NOMO-1 treated with dmso at 0.1 percent for 144 hours (cell line): ENCODE data around the gene MAP1A.

Experiments
- DNase-seq: peaks from one replicate; lab custom pipeline; 2025; ENCODE audit not compliant: unreplicated experiment; lab: John Stamatoyannopoulos, UW

Gene MAP1A

GRCh38 chr15:43517354-43518196 lies at the start of gene MAP1A:
Gene MAP1A (plus strand): TSS chr15:43517608. CDS start chr15:43521474, 3,866 bp downstream.
- DNase-seq: no peak

DNA sequence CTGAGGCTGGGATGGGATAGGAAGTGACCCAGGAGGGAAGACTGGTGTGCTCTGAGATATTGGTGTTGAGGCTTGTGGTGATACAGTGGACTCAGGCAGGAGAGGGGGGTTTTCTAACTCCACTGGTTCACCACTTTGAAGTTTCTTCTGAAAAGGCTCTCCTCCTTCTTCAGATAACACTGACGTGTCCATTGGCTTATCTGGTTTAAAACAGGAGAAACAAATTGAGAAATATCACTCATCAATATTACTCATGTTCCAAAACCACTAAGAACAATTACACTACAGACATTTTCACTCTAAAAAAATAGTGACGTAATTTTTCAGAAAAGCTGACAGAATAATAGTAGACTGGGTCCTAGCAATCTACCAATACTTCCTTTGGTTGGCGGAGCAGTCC lies 47.5 kb upstream of the MAP1A start:
- DNase-seq: no peak

DNA sequence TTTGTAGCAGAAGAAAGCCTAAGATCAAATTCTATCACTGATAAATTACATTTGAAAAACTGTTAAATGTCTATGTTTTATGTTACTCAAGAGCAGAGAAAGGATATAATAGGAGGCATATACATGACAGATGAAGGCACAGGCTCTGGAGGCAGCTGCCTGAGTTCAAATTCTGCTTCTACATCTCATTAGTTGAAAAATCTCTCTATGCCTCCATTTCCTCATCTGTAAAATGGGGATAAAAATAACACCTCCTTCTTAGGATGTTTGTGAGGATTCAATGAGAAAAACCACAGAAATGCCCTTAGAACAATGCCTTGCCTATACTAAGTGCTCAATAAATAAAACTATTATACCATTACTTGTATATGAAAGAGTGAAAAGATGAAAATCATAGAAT lies 45.4 kb upstream of the MAP1A start:
- no peak for DNase-seq

DNA sequence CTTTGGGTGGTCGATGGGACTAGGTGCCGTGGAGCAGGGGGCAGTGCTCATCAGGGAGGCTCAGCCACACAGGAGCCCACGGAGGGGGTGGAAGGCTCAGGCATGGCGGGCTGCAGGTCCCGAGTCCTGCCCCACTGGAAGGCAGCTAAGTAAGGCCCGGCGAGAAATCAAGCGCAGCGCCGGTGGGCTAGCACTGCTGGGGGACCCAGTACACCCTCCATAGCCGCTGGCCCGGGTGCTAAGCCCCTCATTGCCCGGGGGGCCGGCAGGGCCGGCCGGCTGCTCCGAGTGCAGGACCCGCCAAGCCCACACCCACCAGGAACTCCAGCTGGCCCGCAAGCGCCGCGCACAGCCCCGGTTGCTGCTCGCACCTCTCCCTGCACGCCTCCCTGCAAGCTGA lies 43.5 kb upstream of the MAP1A start:
- DNase-seq: no peak

- DNase-seq: no peak
Measured at GRCh38 chr15:43483297-43484128, 33.9 kb upstream of the MAP1A start.

DNA sequence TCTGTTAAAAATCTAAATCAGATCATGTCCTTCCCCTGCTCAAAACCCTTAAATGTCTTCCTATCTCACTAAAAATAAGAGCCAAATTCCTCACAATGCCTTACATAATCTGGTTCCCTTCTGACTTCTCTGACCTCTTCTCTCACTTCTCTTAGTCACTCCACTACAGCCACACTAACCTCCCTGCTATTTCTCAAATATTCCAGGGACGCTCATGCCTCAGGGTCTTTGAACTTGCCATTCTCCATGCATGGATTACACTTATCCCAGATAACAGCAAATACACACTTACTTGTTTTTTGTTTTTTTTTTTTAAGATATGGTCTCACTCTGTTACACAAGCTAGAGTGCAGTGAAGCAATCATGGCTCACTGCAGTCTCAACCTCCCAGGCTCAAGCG lies 33.0 kb upstream of the MAP1A start:
- DNase-seq: no peak

DNA sequence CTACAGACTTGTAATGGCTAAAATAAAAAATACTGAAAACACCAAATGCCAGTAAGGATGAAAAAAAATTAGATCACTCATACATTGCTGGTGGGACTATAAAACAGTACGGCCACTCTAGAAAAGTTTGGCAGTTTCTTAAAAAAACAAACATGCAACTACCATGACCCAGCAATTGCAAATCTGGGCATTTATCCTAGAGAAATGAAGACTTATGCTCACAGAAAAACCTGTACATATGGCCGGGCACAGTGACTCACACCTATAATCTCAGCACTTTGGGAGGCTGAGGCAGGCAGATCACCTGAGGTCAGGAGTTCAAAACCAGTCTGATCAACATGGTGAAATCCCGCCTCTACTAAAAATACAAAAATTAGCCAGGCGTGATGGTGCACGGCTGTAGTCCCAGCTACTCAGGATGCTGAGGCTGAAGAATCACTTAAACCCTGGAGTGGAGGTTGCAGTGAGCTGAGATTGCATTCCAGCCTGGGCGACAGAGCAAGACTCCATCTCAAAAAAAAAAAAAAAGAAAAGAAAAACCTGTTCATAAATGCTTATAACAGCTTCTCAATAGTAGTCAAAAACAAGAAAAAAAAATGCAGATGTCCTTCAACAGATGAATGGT lies 30.0 kb upstream of the MAP1A start:
- DNase-seq: no peak

GRCh38 chr15:43488790-43489189 lies 28.6 kb upstream of the MAP1A start:
- DNase-seq: no peak

DNA sequence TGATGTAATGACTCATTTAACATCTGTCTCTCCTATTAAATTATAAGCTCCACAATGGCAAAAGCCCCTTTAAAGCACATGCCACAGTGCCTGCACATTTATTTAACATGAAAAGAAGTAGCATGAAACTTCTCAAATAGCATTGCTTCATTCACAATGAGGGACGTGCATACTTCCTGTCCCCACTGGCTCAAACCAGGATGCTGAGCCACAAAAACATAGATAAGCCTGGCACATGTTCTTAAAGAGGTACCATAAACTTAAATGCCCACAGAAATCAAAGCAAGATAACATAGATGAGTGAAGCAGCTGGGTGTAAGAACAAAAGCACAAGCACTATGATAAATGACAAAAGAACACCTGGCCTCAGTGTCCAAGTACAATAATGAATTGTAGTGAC lies 28.2 kb upstream of the MAP1A start:
- DNase-seq: no peak

GRCh38 chr15:43492266-43492665 lies 25.1 kb upstream of the MAP1A start:
- no peak for DNase-seq

- DNase-seq: peak; percentile 96
Measured at GRCh38 chr15:43492673-43493601, 24.5 kb upstream of the MAP1A start, which contains the start of gene TP53BP1. Gene TP53BP1 (minus strand): TSS chr15:43493156. CDS start chr15:43493043, 113 bp downstream.

GRCh38 chr15:43493703-43494472 lies 23.5 kb upstream of the MAP1A start:
- no peak for DNase-seq

DNA sequence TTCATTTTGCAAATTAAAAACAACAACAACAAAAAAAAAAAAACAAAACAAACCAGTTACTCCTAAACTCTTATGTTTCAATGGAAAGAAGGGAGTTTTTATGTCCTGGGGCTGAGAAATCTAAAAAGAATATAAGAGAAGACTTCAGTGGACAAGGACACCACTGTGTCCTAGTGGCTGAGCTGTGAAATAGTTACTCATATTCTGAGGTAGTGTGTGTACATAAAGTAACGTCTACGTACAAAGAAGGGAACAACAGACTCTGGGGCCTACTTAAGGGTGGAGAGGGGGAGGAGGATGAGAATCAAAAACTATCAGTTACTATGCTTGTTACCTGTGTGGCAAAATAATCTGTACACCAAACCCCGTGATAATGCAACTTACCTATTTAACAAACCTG lies 18.4 kb upstream of the MAP1A start:
- no peak for DNase-seq

DNA sequence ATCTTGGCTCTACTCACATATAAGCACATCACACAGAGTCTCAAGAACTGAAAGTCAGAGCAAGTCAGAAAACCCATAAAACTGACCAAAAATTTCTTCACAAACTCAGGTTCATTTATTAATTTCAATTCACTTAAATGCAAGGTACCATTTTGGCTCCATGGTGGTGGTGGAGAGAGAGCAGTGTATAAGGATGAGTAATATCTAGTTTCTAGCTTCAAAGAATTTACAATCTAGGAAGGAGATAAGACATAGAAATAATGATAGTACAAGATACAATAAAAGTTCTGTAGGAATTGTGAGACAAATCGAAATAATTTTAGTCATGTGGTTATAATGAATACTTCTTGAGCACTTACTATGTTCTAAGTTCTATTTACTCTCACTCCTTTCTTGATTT lies 17.8 kb upstream of the MAP1A start:
- no peak for DNase-seq

DNA sequence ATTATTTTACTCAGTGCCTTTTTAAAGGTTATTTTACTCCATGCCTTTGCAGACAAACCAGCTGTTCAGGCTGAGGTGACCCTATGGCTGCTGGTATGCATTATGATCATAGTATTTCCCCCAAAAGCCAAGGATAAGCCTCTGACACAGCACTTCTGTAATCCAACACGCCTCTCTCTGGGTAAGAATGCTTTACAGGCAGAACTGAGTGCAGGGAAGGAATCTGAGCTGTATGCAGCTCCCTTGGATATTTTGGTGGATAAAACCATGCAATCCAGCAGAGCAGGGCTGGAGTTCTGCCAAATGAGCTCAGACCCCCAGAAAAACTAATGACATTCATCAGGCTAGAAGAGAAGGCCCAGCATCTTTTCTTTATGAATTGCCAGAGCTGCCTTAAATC lies 11.7 kb upstream of the MAP1A start:
- no peak for DNase-seq

GRCh38 chr15:43508421-43508820 lies 9.0 kb upstream of the MAP1A start:
- no peak for DNase-seq

GRCh38 chr15:43508991-43509659 lies 8.3 kb upstream of the MAP1A start:
- no peak for DNase-seq

DNA sequence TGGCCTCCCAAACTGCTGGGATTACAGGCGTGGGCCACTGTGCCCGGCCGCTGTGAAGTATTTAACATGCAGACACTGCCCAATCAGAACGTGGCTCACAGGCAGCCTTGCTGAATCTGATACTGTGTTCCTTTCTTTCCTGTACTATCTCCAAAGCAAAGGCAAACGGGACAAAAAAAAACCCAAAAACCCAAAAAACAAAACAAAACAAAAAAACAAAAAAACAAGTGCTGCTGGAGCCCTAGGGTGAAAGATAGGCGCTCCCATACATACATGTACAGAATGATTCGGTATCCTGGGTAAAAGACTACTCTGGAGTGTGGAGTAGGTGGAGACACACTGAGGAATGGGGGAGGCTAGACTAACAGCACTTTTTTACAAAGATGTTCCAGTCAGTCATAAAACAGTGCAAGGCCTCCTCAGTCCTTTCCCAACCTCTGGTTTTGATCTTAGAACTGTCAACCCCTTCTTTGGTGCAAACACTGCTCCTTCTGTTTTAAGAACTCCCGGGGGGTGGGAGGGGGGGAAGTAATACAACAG lies 7.7 kb upstream of the MAP1A start:
- no peak for DNase-seq
